HEK293 (cell line): ENCODE measurements around the gene PPFIA2.

ENCODE experiments used
- CTCF ChIA-PET: fragments of 350-600 bp; formaldehyde crosslinking; extraction: SDS; loops from one replicate; lab custom pipeline; 2021; ENCODE audit warnings: antibody characterized with exemption; lab: Yijun Ruan, JAX
- POLR2A ChIA-PET: fragments of 300-600 bp; formaldehyde crosslinking; extraction: SDS; loops from one replicate; lab custom pipeline; 2020; ENCODE audit warnings: antibody characterized with exemption, inconsistent platforms; lab: Yijun Ruan, JAX
- H3K27ac ChIP-seq: fragments of 200-500 bp; sonication (Bioruptor generic); 2 replicates; pipeline ENCODE4 v1.5.1; 2014; ENCODE audit warnings: low read depth, low read length, control low read depth, inconsistent platforms; ENCODE audit errors: extremely low read depth
- H3K36me3 ChIP-seq, 2 experiments: fragments of 200-500 bp in 1 of 2; sonication (Bioruptor generic) in 1 of 2; 1 replicate in 1 of 2; 2 replicates in 1 of 2; pipeline ENCODE4 v1.5.1; 2014 to 2017; ENCODE audit warnings: inconsistent platforms in 2 of 2, low read length in 2 of 2; ENCODE audit not compliant: control insufficient read depth in 2 of 2, insufficient read depth in 1 of 2
- H3K4me1 ChIP-seq: fragments of 200-500 bp; sonication (Bioruptor generic); 2 replicates; pipeline ENCODE4 v1.5.1; 2014; ENCODE audit warnings: mild to moderate bottlenecking, low read length, inconsistent platforms; ENCODE audit not compliant: control insufficient read depth, insufficient read depth
- H3K4me3 ChIP-seq: 2 replicates; pipeline ENCODE4 v1.5.1; 2011; ENCODE audit warnings: low read depth, mild to moderate bottlenecking, control low read depth, low read length, moderate library complexity
- H3K9me3 ChIP-seq: fragments of 200-500 bp; sonication (Bioruptor generic); 2 replicates; pipeline ENCODE4 v1.5.1; 2014; ENCODE audit warnings: low read depth, low read length, inconsistent platforms; ENCODE audit not compliant: control insufficient read depth, insufficient read depth
- BCL11A ChIP-seq: fragments of 450-650 bp; formaldehyde crosslinking; IDR thresholded peaks from 2 replicates; pipeline ENCODE4 v1.5.1; 2016; ENCODE audit warnings: low read depth, missing biosample characterization, missing genetic modification characterization
- MEIS1 ChIP-seq: sonication (generic); formaldehyde crosslinking; IDR thresholded peaks from 2 replicates; pipeline ENCODE4 v1.8.1; 2022; ENCODE audit warnings: missing genetic modification reagents, mild to moderate bottlenecking, borderline replicate concordance
- OSR2 ChIP-seq: fragments of 450-650 bp; formaldehyde crosslinking; IDR thresholded peaks from 2 replicates; pipeline ENCODE4 v1.5.1; 2016; ENCODE audit warnings: missing biosample characterization, missing genetic modification characterization
- RBAK ChIP-seq: fragments of 450-650 bp; formaldehyde crosslinking; IDR thresholded peaks from 2 replicates; pipeline ENCODE4 v1.5.1; 2016; ENCODE audit warnings: missing biosample characterization, missing genetic modification characterization
- SCRT1 ChIP-seq: fragments of 450-650 bp; formaldehyde crosslinking; IDR thresholded peaks from 2 replicates; pipeline ENCODE4 v1.5.1; 2016; ENCODE audit warnings: missing biosample characterization, missing genetic modification characterization, borderline replicate concordance
- SETDB1 ChIP-seq: IDR thresholded peaks from one replicate; pipeline ENCODE4 v1.6.1; 2017; ENCODE audit warnings: mild to moderate bottlenecking, low read length, moderate library complexity, mixed read lengths; ENCODE audit not compliant: insufficient read length
- YY2 ChIP-seq: fragments of 450-650 bp; formaldehyde crosslinking; IDR thresholded peaks from 2 replicates; pipeline ENCODE4 v1.5.1; 2016; ENCODE audit warnings: missing biosample characterization, missing genetic modification characterization
- ZBTB8A ChIP-seq: fragments of 450-650 bp; formaldehyde crosslinking; IDR thresholded peaks from 2 replicates; pipeline ENCODE4 v1.5.1; 2016; ENCODE audit warnings: missing biosample characterization, missing genetic modification characterization
- ZNF221 ChIP-seq: fragments of 450-650 bp; formaldehyde crosslinking; IDR thresholded peaks from 2 replicates; pipeline ENCODE4 v1.5.1; 2017; ENCODE audit warnings: missing biosample characterization, missing genetic modification characterization, borderline replicate concordance
- ZNF223 ChIP-seq: fragments of 450-650 bp; formaldehyde crosslinking; IDR thresholded peaks from 2 replicates; pipeline ENCODE4 v1.5.1; 2016; ENCODE audit warnings: missing biosample characterization, missing genetic modification characterization
- ZNF266 ChIP-seq: fragments of 450-650 bp; formaldehyde crosslinking; IDR thresholded peaks from 2 replicates; pipeline ENCODE4 v1.5.1; 2016; ENCODE audit warnings: missing biosample characterization, missing genetic modification characterization, low read depth
- ZNF341 ChIP-seq: fragments of 450-650 bp; formaldehyde crosslinking; IDR thresholded peaks from 2 replicates; pipeline ENCODE4; 2016; ENCODE audit warnings: low read depth, missing biosample characterization, missing genetic modification characterization
- ZNF366 ChIP-seq: fragments of 450-650 bp; formaldehyde crosslinking; conservative IDR thresholded peaks from 2 replicates; pipeline ENCODE4 v1.5.1; 2016; ENCODE audit warnings: missing biosample characterization, missing genetic modification characterization
- ZNF404 ChIP-seq: fragments of 450-650 bp; formaldehyde crosslinking; IDR thresholded peaks from 2 replicates; pipeline ENCODE4 v1.5.1; 2017; ENCODE audit warnings: missing biosample characterization, missing genetic modification characterization
- ZNF501 ChIP-seq: fragments of 450-650 bp; formaldehyde crosslinking; IDR thresholded peaks from 2 replicates; pipeline ENCODE4 v1.5.1; 2016; ENCODE audit warnings: missing biosample characterization, missing genetic modification characterization
- ZNF510 ChIP-seq: fragments of 450-650 bp; formaldehyde crosslinking; IDR thresholded peaks from 2 replicates; pipeline ENCODE4 v1.5.1; 2018; ENCODE audit warnings: mild to moderate bottlenecking, missing genetic modification characterization, missing biosample characterization; ENCODE audit not compliant: insufficient replicate concordance
- ZNF514 ChIP-seq: fragments of 450-650 bp; formaldehyde crosslinking; IDR thresholded peaks from 2 replicates; pipeline ENCODE4 v1.5.1; 2016; ENCODE audit warnings: missing biosample characterization, missing genetic modification characterization
- ZNF558 ChIP-seq: fragments of 450-650 bp; formaldehyde crosslinking; IDR thresholded peaks from 2 replicates; pipeline ENCODE4 v1.5.1; 2016; ENCODE audit warnings: missing biosample characterization, missing genetic modification characterization
- ZXDB ChIP-seq: fragments of 450-650 bp; formaldehyde crosslinking; IDR thresholded peaks from 2 replicates; pipeline ENCODE4 v1.5.1; 2016; ENCODE audit warnings: missing biosample characterization, missing genetic modification characterization
- TF ChIP-seq, protein P1 (sequence below): fragments of 450-650 bp; formaldehyde crosslinking; IDR thresholded peaks from 2 replicates; pipeline ENCODE4 v1.5.1; 2016; ENCODE audit warnings: missing biosample characterization, missing genetic modification characterization
- TF ChIP-seq, protein P2 (sequence below): fragments of 450-650 bp; formaldehyde crosslinking; IDR thresholded peaks from 2 replicates; pipeline ENCODE4 v1.5.1; 2016; ENCODE audit warnings: missing biosample characterization, missing genetic modification characterization
- TF ChIP-seq, protein P3 (sequence below): fragments of 450-650 bp; formaldehyde crosslinking; IDR thresholded peaks from 2 replicates; pipeline ENCODE4 v1.5.1; 2016; ENCODE audit warnings: missing biosample characterization, missing genetic modification characterization, borderline replicate concordance
- TF ChIP-seq, protein P4 (sequence below): fragments of 450-650 bp; formaldehyde crosslinking; IDR thresholded peaks from 2 replicates; pipeline ENCODE4 v1.5.1; 2016; ENCODE audit warnings: missing biosample characterization, missing genetic modification characterization
- TF ChIP-seq, protein P5 (sequence below): fragments of 450-650 bp; formaldehyde crosslinking; IDR thresholded peaks from 2 replicates; pipeline ENCODE4 v1.5.1; 2016; ENCODE audit warnings: missing biosample characterization, missing genetic modification characterization

Gene PPFIA2

DNA sequence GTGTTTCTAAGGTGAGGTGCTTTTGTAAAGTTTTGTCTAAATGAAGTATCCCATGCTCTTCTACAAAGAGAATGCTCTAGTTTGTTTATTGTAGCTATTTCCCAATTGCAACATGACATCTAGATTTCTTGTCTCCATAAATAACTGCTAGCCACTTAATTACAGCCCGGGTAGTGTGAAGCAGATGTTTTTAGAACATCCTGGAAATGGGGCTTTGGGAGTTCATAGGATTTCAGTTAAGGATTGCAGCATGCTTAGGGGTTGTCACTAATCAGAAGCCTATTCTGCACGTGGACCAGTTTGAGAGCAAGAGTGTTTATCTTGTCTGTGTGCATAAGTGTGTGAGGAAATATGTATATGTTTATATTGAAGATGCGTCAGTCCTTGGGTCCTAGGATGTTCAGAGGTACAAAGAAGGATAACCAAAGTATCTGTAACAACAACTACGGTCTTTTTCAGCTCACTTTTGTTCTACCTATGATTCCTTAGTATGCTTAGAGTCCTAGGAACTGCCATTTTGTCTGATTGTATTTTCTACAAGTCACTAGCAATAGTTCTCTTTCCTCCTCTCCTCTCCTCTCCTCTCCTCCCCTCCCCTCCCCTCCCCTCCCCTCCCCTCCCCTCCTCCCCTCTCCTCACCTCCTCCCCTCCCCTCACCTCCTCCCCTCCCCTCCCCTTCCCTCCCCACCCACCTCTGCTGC is 546.0 kb downstream of the PPFIA2 start:
- Histone ChIP-seq H3K36me3 (no peaks in the 10 kb centered on the region), H3K4me3 (no peak overlapping the region), H3K27ac (no peak overlapping the region)
- CTCF ChIA-PET: no interaction called here
- POLR2A ChIA-PET: no interaction called here
- TF ChIP-seq, protein P1, sequence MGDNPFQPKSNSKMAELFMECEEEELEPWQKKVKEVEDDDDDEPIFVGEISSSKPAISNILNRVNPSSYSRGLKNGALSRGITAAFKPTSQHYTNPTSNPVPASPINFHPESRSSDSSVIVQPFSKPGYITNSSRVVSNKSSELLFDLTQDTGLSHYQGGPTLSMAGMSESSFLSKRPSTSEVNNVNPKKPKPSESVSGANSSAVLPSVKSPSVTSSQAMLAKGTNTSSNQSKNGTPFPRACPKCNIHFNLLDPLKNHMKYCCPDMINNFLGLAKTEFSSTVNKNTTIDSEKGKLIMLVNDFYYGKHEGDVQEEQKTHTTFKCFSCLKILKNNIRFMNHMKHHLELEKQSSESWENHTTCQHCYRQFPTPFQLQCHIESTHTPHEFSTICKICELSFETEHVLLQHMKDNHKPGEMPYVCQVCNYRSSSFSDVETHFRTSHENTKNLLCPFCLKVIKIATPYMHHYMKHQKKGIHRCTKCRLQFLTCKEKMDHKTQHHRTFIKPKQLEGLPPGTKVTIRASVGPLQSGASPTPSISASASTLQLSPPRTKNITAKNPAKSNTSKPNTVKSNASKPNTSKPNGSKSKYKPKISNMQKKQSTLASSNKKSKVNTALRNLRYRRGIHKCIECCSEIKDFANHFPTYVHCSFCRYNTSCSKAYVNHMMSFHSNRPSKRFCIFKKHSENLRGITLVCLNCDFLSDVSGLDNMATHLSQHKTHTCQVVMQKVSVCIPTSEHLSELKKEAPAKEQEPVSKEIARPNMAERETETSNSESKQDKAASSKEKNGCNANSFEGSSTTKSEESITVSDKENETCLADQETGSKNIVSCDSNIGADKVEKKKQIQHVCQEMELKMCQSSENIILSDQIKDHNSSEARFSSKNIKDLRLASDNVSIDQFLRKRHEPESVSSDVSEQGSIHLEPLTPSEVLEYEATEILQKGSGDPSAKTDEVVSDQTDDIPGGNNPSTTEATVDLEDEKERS (tag by site-specific recombination): no peak
- TF ChIP-seq SCRT1 (tag by site-specific recombination) (no peak), ZNF341 (tag by site-specific recombination) (no peak), ZNF223 (tag by site-specific recombination) (no peak), RBAK (tag by site-specific recombination) (no peak), ZNF366 (tag by site-specific recombination) (no peak), ZNF558 (tag by site-specific recombination) (no peak), ZNF510 (tag by site-specific recombination) (no peak), ZXDB (tag by site-specific recombination) (no peak), ZNF514 (tag by site-specific recombination) (no peak), ZNF501 (no peak), ZNF404 (tag by site-specific recombination) (no peak), ZNF266 (tag by site-specific recombination) (no peak), YY2 (no peak), BCL11A (tag by site-specific recombination) (no peak), SETDB1 (no peak), OSR2 (no peak), ZNF221 (tag by site-specific recombination) (no peak)
- TF ChIP-seq, protein P2, sequence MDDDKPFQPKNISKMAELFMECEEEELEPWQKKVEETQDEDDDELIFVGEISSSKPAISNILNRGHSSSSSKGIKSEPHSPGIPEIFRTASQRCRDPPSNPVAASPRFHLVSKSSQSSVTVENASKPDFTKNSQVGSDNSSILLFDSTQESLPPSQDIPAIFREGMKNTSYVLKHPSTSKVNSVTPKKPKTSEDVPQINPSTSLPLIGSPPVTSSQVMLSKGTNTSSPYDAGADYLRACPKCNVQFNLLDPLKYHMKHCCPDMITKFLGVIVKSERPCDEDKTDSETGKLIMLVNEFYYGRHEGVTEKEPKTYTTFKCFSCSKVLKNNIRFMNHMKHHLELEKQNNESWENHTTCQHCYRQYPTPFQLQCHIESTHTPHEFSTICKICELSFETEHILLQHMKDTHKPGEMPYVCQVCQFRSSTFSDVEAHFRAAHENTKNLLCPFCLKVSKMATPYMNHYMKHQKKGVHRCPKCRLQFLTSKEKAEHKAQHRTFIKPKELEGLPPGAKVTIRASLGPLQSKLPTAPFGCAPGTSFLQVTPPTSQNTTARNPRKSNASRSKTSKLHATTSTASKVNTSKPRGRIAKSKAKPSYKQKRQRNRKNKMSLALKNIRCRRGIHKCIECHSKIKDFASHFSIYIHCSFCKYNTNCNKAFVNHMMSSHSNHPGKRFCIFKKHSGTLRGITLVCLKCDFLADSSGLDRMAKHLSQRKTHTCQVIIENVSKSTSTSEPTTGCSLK (tag by site-specific recombination): no peak
- TF ChIP-seq, all 188 proteins: peak for 0
- Histone ChIP-seq H3K4me1 (peaks cover 8% of the 10 kb centered on the region), H3K9me3 (no peaks in the 10 kb centered on the region)

DNA sequence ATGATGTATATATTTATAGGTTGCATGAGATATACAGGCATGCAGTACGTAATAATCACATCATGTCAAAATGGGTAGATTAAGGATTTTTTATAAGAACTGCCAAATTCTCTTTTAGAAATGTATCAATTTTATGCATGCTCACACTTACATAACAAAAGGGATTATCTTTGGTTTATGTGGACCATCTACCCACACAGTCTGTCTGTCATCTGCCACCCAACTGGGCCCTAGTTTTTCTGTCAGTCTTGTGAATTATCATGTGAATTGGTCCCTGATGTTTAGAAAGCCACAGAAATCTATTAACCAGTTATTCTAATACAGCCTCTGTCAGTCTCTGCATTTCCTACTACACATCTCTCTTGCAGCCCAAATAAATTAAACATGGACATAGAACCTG is 547.8 kb downstream of the PPFIA2 start:
- ChIA-PET POLR2A (no interaction called here), CTCF (no interaction called here)
- Histone ChIP-seq H3K4me1 (peaks cover 19% of the 10 kb centered on the region), H3K4me3 (no peak overlapping the region), H3K36me3 (no peaks in the 10 kb centered on the region), H3K27ac (no peak overlapping the region), H3K9me3 (no peaks in the 10 kb centered on the region)
- TF ChIP-seq, protein P3, sequence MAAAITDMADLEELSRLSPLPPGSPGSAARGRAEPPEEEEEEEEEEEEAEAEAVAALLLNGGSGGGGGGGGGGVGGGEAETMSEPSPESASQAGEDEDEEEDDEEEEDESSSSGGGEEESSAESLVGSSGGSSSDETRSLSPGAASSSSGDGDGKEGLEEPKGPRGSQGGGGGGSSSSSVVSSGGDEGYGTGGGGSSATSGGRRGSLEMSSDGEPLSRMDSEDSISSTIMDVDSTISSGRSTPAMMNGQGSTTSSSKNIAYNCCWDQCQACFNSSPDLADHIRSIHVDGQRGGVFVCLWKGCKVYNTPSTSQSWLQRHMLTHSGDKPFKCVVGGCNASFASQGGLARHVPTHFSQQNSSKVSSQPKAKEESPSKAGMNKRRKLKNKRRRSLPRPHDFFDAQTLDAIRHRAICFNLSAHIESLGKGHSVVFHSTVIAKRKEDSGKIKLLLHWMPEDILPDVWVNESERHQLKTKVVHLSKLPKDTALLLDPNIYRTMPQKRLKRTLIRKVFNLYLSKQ: no peak
- TF ChIP-seq ZBTB8A (tag by site-specific recombination) (no peak), MEIS1 (CRISPR knock-in tag) (no peak)
- TF ChIP-seq, protein P4, sequence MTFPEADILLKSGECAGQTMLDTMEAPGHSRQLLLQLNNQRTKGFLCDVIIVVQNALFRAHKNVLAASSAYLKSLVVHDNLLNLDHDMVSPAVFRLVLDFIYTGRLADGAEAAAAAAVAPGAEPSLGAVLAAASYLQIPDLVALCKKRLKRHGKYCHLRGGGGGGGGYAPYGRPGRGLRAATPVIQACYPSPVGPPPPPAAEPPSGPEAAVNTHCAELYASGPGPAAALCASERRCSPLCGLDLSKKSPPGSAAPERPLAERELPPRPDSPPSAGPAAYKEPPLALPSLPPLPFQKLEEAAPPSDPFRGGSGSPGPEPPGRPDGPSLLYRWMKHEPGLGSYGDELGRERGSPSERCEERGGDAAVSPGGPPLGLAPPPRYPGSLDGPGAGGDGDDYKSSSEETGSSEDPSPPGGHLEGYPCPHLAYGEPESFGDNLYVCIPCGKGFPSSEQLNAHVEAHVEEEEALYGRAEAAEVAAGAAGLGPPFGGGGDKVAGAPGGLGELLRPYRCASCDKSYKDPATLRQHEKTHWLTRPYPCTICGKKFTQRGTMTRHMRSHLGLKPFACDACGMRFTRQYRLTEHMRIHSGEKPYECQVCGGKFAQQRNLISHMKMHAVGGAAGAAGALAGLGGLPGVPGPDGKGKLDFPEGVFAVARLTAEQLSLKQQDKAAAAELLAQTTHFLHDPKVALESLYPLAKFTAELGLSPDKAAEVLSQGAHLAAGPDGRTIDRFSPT (tag by site-specific recombination): no peak
- TF ChIP-seq, protein P5, sequence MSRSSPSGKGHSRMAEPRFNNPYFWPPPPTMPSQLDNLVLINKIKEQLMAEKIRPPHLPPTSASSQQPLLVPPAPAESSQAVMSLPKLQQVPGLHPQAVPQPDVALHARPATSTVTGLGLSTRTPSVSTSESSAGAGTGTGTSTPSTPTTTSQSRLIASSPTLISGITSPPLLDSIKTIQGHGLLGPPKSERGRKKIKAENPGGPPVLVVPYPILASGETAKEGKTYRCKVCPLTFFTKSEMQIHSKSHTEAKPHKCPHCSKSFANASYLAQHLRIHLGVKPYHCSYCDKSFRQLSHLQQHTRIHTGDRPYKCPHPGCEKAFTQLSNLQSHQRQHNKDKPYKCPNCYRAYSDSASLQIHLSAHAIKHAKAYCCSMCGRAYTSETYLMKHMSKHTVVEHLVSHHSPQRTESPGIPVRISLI: no peak
